HG02970 (cell line): ENCODE data around the gene EFHD1.

Source experiments
- ATAC-seq: cut with Tn5 transposase; IDR thresholded peaks from one replicate; pipeline ENCODE4 v1.9.1; 2021; ENCODE audit warnings: mild to moderate bottlenecking, moderate library complexity, moderate number of reproducible peaks; ENCODE audit not compliant: unreplicated experiment, low FRiP score

Gene EFHD1

GRCh38 chr2:232633413-232634205 is at the start of gene EFHD1:
TSS of gene EFHD1 (plus strand) at chr2:232633604. CDS start at chr2:232633705, 101 bp downstream.
- no peak for ATAC-seq

DNA sequence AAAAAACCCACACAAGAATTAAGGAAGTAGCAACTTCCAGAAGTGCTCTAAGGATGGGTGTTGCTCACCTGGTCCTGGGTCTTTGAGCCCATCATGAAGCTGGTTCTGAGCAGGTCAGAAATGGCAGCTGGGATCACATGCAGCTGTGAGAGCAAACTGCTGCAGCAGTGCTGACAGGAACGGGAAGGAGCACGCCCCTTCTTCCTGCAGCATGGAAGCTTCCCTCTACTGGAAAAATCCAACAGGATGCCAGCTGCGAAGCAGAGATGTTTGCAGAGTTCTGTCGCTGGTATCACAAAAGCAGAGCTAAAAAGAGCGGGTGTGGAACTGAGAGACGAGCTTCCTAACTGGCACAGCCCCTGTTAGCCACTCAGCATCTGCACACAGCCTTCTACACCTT is 49.2 kb upstream of the EFHD1 start:
- no peak for ATAC-seq

DNA sequence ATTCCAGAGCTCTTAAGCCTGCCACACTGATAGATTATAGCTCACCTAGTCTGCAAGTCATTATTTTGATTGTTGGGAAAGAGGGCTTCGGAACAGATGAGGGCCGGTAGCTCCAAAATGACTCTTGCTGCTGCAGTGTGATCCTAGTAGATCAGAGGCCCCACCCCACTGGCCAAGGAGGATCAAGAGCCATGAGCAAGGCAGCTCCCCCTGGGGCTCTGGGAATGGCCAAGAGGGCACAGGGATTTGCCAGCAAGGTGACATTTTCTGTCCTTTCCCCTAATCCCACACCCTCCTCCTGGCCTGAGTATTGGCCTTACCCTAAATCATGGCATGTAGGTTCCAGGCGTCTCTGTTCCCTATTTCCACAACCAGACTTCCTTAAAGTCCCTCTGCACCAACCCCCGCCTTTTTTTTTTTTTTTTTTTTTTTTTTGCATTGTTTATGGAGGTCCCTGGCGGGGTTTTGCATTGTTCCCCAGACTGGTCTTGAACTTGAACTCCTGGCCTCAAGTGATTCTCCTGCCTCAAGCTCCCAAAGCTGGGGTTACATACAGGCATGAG is 46.4 kb upstream of the EFHD1 start:
- no peak for ATAC-seq

DNA sequence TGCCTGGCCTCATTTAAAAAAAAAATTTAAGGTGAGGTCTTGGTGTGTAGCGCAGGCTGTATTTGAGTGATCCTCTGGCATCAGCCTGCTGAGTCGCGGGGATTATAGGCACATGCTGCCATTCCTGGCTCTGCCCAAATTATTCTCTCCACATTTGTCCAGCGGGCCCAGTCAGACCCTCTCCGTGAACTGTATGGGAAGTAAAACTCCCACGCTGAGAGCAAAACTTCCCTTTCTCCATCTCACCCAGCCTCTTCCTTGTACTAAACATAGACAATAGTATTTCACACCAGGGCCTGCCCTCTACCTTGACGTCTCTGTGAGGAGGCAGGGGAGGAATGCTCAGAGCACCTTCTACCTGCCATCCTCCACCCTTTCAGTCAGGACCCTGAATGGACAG is 45.9 kb upstream of the EFHD1 start:
- ATAC-seq: no peak

- no peak for ATAC-seq
These were observed 45.4 kb upstream of the EFHD1 start for GRCh38 chr2:232588031-232588430.

DNA sequence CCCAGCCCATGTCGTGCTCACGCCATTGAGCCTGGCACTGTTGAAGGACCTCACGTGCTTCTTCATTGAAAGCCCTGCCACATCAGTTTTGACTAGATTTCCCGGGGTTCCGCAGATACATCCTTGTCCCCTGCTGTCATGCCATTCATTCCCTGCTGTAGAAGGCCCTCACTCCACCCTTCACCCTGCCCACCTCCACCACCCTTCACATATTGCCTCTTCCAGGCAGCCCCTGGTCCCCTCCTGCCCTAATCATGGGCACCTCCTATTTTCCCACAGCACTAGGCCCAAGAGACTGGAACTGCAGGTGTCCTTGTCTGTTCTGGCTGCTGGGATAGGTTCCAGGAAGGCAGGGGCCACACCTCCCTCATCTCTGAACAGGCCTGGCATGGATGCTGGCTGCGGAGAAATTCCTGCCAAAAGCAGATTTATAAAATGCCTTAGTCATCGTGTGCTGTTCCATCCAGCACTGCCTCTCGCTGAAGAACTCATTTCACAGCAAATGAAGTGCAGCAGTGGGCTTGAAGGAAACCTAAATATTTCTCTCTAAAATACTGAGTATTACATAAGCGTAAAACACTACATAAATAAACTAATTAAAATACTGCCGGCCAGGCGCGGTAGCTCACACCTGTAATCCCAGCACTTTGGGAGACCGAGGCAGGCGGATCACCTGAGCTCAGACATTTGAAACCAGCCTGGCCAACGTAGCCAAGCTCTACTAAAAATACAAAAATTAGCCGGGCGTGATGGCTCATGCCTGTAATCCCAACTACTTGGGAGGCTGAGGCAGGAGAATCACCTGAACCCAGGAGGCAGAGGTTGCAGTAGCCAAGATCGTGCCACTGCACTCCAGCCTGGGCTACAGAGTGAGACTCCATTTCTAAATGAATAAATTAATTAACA is 44.5 kb upstream of the EFHD1 start:
- ATAC-seq: no peak

DNA sequence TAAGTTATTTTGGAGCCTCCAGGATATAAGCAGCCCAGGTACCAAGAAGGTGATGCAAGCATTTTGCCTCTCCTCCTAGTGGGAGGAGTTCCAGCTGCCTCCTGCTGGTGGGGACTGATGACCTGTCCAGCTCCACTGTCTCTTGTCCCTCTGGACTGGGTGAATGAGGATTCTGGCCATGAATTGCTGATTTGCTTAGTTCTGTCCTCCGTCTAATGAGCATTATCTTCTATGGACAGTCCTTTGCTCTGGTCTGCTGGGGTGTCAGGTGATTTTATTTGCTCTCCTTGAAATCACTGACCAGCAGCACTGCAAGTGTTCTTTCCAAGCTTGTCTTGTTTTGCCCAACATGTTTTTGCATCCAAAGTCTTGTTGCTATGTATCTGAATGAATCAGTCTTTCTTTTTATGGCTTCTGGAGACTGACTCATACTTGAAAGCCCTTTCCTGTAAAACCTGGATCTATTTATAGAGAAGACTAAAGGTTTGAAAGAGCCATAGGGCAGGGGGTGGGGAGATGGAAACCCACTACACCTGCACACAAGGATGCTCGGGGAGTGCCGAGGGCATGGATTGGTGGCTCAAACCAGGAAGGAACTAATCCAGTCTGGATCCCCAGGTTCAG is 40.5 kb upstream of the EFHD1 start:
- ATAC-seq: no peak

GRCh38 chr2:232593982-232594381 is 39.4 kb upstream of the EFHD1 start:
- ATAC-seq: no peak

DNA sequence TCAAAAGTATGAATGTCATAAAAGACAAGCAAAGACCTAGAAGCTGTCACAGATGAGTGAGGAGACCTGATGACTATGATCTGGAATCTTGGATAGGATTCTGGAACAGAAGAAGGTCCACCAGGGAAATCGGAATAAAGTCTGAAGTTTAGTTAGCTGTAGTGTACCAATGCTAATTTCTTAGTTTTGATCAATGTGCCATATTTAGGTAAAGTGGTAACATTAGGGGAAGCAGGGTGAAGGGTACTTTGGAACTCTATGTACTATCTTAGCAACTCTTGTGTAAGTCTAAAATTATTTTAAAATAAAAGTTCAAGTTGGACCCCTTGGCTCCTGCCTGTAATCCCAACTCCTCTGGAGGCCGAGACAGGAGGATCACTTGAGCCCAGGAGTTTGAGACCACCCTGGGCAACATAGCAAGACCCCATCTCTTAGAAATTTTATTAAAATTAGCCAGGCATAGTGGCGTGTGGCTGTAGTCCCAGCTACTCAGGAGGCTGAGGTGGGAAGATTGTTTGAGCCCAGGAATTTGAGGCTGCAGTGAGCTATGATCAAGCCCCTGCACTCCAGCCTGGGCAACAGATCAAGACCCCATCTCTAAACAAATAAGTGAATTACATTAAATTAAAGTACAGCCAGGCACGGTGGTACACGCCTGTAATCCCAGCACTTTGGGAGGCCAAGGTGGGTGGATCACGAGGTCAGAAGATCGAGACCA is 35.9 kb upstream of the EFHD1 start:
- no peak for ATAC-seq

DNA sequence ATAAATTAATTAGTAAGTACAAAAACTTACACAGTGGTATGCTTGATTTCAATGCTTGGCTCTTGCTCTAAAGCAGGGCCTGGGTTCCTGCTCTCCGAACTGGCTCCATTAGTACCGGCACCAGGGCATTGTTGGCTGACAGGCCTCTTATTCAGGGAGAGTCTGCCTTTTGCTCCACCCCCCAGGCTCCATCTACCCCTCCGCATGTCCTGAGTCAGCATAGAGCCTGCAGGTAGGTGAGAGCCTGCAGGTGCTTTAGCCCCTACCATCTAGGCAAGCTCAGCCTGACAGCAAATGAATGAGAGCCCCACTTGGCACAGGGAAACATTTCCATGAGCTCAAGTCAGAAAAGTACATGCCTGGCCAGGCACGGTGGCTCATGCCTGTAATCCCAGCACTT is 35.1 kb upstream of the EFHD1 start:
- ATAC-seq: no peak

DNA sequence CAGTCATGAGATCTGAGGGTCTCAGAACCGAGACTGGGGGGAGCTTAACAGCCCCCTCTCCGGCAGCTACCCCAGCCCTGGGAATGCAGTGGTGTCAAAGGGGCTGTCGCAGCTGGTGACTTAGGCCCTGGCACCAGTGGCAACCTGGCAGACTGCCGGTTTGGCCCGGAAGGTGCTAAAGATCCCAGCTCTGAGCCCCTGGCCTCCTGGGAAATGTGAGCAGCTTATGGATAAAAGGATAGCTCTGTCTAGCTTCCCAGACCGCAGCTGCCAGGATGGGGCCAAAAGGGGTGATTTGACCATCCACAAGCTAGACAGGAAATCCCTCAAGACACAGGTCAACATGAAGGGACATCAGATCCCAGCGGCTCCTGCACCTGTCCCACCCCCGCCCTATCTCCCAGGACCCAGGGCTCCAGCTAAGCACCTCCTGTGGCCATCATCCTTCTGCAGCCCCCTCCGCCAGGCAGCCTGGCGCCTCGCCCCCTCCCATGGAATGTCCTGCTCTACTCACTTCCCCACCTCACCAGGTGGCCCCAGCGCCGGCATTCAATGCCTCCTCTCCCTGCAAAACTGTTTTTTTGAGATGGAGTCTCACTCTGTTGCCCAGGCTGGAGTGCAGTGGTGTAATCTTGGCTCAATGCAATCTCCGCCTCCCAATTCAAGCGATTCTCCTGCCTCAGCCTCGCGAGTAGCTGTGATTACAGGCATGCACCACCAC is 33.2 kb upstream of the EFHD1 start:
- no peak for ATAC-seq

DNA sequence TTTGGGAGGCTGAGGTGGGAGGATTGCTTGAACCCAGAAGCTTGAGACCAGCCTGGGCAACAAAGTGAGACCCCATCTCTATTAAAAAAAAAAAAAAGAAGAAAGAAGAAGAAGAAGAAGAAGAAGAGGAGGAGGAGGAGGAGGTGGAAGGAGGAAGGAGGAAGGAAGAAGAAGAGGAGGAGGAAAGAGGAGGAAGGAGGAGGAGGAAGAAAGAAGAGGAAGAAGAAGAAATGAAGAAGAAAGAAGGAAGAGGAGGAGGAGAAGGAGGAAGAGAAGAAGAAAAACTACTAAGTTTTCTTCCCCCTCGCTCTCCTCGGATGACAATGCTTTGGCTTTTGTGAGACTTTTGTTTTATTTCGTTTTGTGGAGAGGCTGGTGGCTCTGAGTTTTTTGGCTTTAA is 30.1 kb upstream of the EFHD1 start:
- ATAC-seq: no peak

GRCh38 chr2:232604535-232604934 is 28.9 kb upstream of the EFHD1 start:
- ATAC-seq: no peak

GRCh38 chr2:232607011-232607410 is 26.4 kb upstream of the EFHD1 start:
- no peak for ATAC-seq

DNA sequence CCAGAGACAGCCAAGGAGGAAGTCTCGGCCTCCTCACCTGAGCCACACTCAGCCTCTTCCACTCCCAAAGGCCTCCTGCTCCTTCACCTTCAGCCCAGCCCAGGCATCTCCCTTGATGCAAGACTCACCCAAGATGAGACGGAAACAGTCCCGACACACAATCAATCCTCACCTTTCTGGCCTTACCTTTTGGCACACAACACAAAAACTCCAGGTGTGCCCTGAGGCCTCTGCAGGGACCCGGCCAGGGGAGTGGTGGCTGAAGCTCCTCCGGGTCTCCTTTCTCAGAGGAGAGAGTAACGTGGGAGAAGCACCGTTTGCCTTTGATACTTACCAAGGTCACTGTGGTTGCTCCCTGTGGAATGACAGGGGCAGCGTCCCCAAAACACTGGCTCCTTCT is 23.8 kb upstream of the EFHD1 start:
- ATAC-seq: no peak

DNA sequence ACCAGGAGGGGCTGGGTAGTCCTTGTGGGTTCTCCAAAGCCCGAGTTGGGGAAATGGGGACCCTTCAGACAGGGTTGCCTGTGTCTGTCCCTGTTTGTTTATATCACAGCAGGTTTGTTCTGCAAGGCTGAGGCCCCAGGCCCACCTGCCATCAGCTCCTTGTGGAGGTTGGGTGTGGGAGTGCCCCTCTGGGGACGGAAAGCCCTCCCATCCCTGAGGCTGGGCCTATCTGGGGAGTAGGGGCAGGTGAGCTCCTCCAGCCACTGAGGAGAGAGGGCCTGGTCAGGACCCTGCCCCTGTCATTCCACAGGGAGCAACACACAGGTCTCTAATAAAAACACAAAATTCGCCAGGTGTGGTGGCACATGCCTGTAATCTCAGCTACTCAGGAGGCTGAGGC is 23.3 kb upstream of the EFHD1 start:
- no peak for ATAC-seq

DNA sequence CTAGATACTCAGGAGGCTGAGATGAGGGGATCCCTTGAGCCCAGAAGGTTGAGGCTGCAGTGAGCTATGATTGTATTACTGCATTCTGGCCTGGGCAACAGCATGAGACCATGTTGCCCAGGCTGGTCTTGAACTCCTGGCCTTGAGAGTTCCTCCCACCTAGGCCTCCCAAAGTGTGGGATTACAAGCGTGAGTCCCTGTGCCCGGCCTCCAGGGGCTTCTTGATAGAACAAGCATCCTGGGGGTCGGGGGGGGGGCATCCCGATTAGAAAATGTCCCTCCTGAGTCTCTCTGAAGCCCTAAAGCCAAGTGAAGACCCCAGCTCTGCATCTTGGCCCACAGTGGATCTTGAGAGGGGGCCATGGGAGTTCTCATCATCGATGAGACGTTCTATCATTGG is 22.3 kb upstream of the EFHD1 start:
- no peak for ATAC-seq

GRCh38 chr2:232611559-232612218 is 21.7 kb upstream of the EFHD1 start:
- no peak for ATAC-seq

DNA sequence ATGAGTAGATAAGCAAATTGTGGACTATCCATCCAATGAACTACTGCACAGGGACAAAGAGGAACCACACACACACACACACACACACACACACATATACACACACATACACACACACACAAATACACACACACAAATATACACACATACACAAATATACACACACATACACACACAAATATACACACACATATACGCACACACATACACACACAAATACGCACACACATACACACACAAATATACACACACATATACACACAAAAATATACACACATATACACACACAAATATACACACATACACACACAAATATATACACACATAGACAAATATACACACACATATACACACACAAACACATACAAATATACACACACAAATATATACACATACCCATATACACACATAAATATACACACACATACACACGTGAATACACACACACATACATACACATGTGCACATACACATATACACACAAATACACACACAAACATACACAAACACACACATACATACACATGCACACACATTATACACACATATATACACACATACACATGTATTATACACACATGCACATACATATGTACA is 19.8 kb upstream of the EFHD1 start:
- ATAC-seq: no peak
